HEK293 (cell line): ENCODE results near the gene ANKFN1.

Source experiments
- CTCF ChIA-PET: fragments of 350-600 bp; formaldehyde crosslinking; extraction: SDS; loops from one replicate; lab custom pipeline; 2021; ENCODE audit warnings: antibody characterized with exemption; lab: Yijun Ruan, JAX
- POLR2A ChIA-PET: fragments of 300-600 bp; formaldehyde crosslinking; extraction: SDS; loops from one replicate; lab custom pipeline; 2020; ENCODE audit warnings: antibody characterized with exemption, inconsistent platforms; lab: Yijun Ruan, JAX
- H3K27ac ChIP-seq: fragments of 200-500 bp; sonication (Bioruptor generic); 2 replicates; pipeline ENCODE4 v1.5.1; 2014; ENCODE audit warnings: low read depth, low read length, control low read depth, inconsistent platforms; ENCODE audit errors: extremely low read depth
- H3K36me3 ChIP-seq, 2 experiments: fragments of 200-500 bp in 1 of 2; sonication (Bioruptor generic) in 1 of 2; 1 replicate in 1 of 2; 2 replicates in 1 of 2; pipeline ENCODE4 v1.5.1; 2014 to 2017; ENCODE audit warnings: inconsistent platforms in 2 of 2, low read length in 2 of 2; ENCODE audit not compliant: control insufficient read depth in 2 of 2, insufficient read depth in 1 of 2
- H3K4me1 ChIP-seq: fragments of 200-500 bp; sonication (Bioruptor generic); 2 replicates; pipeline ENCODE4 v1.5.1; 2014; ENCODE audit warnings: mild to moderate bottlenecking, low read length, inconsistent platforms; ENCODE audit not compliant: control insufficient read depth, insufficient read depth
- H3K4me3 ChIP-seq: 2 replicates; pipeline ENCODE4 v1.5.1; 2011; ENCODE audit warnings: low read depth, mild to moderate bottlenecking, control low read depth, low read length, moderate library complexity
- H3K9me3 ChIP-seq: fragments of 200-500 bp; sonication (Bioruptor generic); 2 replicates; pipeline ENCODE4 v1.5.1; 2014; ENCODE audit warnings: low read depth, low read length, inconsistent platforms; ENCODE audit not compliant: control insufficient read depth, insufficient read depth
- BCL6B ChIP-seq: fragments of 450-650 bp; formaldehyde crosslinking; IDR thresholded peaks from 2 replicates; pipeline ENCODE4 v1.5.1; 2017; ENCODE audit warnings: missing biosample characterization, missing genetic modification characterization
- GLIS1 ChIP-seq: fragments of 450-650 bp; formaldehyde crosslinking; IDR thresholded peaks from 2 replicates; pipeline ENCODE4 v1.5.1; 2016; ENCODE audit warnings: missing biosample characterization, missing genetic modification characterization
- HOXA7 ChIP-seq: sonication (generic); formaldehyde crosslinking; IDR thresholded peaks from 2 replicates; pipeline ENCODE4 v1.8.1; 2022; ENCODE audit warnings: missing genetic modification reagents, borderline replicate concordance
- SCRT1 ChIP-seq: fragments of 450-650 bp; formaldehyde crosslinking; IDR thresholded peaks from 2 replicates; pipeline ENCODE4 v1.5.1; 2016; ENCODE audit warnings: missing biosample characterization, missing genetic modification characterization, borderline replicate concordance
- ZNF10 ChIP-seq: fragments of 450-650 bp; formaldehyde crosslinking; IDR thresholded peaks from 2 replicates; pipeline ENCODE4 v1.5.1; 2017; ENCODE audit warnings: missing biosample characterization, missing genetic modification characterization
- ZNF148 ChIP-seq: fragments of 450-650 bp; formaldehyde crosslinking; IDR thresholded peaks from 2 replicates; pipeline ENCODE4 v1.5.0; 2017; ENCODE audit warnings: missing biosample characterization, missing genetic modification characterization, borderline replicate concordance
- ZNF19 ChIP-seq: fragments of 450-650 bp; formaldehyde crosslinking; IDR thresholded peaks from 2 replicates; pipeline ENCODE4; 2016; ENCODE audit warnings: missing biosample characterization, missing genetic modification characterization, low read depth
- ZNF223 ChIP-seq: fragments of 450-650 bp; formaldehyde crosslinking; IDR thresholded peaks from 2 replicates; pipeline ENCODE4 v1.5.1; 2016; ENCODE audit warnings: missing biosample characterization, missing genetic modification characterization
- ZNF23 ChIP-seq: fragments of 450-650 bp; formaldehyde crosslinking; IDR thresholded peaks from 2 replicates; pipeline ENCODE4 v1.5.1; 2016; ENCODE audit warnings: missing biosample characterization, missing genetic modification characterization, borderline replicate concordance
- ZNF239 ChIP-seq: fragments of 450-650 bp; formaldehyde crosslinking; IDR thresholded peaks from 2 replicates; pipeline ENCODE4 v1.5.1; 2016; ENCODE audit warnings: missing biosample characterization, missing genetic modification characterization
- ZNF302 ChIP-seq: fragments of 450-650 bp; formaldehyde crosslinking; IDR thresholded peaks from 2 replicates; pipeline ENCODE4 v1.5.1; 2016; ENCODE audit warnings: missing biosample characterization, missing genetic modification characterization, low read depth
- ZNF423 ChIP-seq: fragments of 450-650 bp; formaldehyde crosslinking; IDR thresholded peaks from 2 replicates; pipeline ENCODE4 v1.5.1; 2016; ENCODE audit warnings: missing biosample characterization, missing genetic modification characterization
- ZNF558 ChIP-seq: fragments of 450-650 bp; formaldehyde crosslinking; IDR thresholded peaks from 2 replicates; pipeline ENCODE4 v1.5.1; 2016; ENCODE audit warnings: missing biosample characterization, missing genetic modification characterization
- ZNF600 ChIP-seq: fragments of 450-650 bp; formaldehyde crosslinking; IDR thresholded peaks from 2 replicates; pipeline ENCODE4 v1.5.1; 2016; ENCODE audit warnings: missing biosample characterization, missing genetic modification characterization
- ZNF610 ChIP-seq: fragments of 450-650 bp; formaldehyde crosslinking; IDR thresholded peaks from 2 replicates; pipeline ENCODE4 v1.5.1; 2016; ENCODE audit warnings: missing biosample characterization, missing genetic modification characterization, borderline replicate concordance
- ZNF624 ChIP-seq: fragments of 450-650 bp; formaldehyde crosslinking; IDR thresholded peaks from 2 replicates; pipeline ENCODE4 v1.5.1; 2017; ENCODE audit warnings: missing biosample characterization, missing genetic modification characterization
- ZNF692 ChIP-seq: fragments of 450-650 bp; formaldehyde crosslinking; IDR thresholded peaks from 2 replicates; pipeline ENCODE4 v1.5.1; 2016; ENCODE audit warnings: missing biosample characterization, missing genetic modification characterization
- ZNF707 ChIP-seq: fragments of 450-650 bp; formaldehyde crosslinking; IDR thresholded peaks from 2 replicates; pipeline ENCODE4 v1.5.1; 2016; ENCODE audit warnings: missing biosample characterization, missing genetic modification characterization
- TF ChIP-seq, protein P1 (sequence below): fragments of 450-650 bp; formaldehyde crosslinking; IDR thresholded peaks from 2 replicates; pipeline ENCODE4 v1.5.1; 2016; ENCODE audit warnings: missing biosample characterization, missing genetic modification characterization
- TF ChIP-seq, protein P2 (sequence below): fragments of 450-650 bp; formaldehyde crosslinking; IDR thresholded peaks from 2 replicates; pipeline ENCODE4 v1.5.1; 2016; ENCODE audit warnings: missing biosample characterization, missing genetic modification characterization

Gene ANKFN1

DNA sequence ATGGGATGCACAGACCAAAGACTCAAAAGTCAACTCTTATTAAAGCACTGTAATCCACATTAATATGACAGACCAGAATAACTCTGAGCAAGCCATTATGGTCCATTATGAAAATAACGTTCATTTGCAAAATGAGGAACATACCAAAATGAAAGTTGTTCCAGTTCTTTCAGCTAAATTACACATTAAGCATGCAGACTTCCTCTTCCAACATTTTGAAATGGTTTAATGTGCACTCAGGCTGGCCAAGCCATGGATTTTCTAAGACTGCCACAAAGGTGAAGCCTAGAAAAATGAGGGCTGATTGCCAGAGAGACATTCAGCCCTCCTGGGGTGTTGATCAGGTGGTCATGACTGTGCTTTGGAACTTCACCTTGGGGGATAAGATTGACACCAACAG, 383.5 kb downstream of the ANKFN1 start (continued):
- TF ChIP-seq BCL6B (tag by site-specific recombination) (no peak), ZNF707 (tag by site-specific recombination) (no peak), ZNF239 (tag by site-specific recombination) (no peak), ZNF148 (tag by site-specific recombination) (no peak), ZNF423 (tag by site-specific recombination) (no peak), ZNF23 (no peak), ZNF610 (no peak), ZNF19 (no peak)

- no peaks in the 10 kb centered on the region for H3K4me1 ChIP-seq
- CTCF ChIA-PET: no interaction called here
- TF ChIP-seq ZNF148 (tag by site-specific recombination) (no peak), ZNF223 (no peak), GLIS1 (tag by site-specific recombination) (no peak), ZNF302 (tag by site-specific recombination) (no peak)
- TF ChIP-seq, protein P1, sequence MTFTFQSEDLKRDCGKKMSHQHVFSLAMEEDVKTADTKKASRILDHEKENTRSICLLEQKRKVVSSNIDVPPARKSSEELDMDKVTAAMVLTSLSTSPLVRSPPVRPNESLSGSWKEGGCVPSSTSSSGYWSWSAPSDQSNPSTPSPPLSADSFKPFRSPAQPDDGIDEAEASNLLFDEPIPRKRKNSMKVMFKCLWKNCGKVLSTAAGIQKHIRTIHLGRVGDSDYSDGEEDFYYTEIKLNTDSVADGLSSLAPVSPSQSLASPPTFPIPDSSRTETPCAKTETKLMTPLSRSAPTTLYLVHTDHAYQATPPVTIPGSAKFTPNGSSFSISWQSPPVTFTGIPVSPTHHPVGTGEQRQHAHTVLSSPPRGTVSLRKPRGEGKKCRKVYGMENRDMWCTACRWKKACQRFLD (tag by site-specific recombination): no peak
- TF ChIP-seq, all 188 proteins: peak for 0
- Histone ChIP-seq H3K36me3 (no peaks in the 10 kb centered on the region), H3K9me3 (no peaks in the 10 kb centered on the region), H3K4me3 (no peak overlapping the region), H3K27ac (no peak overlapping the region)
- POLR2A ChIA-PET: no interaction called here
These were observed 387.6 kb downstream of the ANKFN1 start for GRCh38 chr17:56540836-56541235.

DNA sequence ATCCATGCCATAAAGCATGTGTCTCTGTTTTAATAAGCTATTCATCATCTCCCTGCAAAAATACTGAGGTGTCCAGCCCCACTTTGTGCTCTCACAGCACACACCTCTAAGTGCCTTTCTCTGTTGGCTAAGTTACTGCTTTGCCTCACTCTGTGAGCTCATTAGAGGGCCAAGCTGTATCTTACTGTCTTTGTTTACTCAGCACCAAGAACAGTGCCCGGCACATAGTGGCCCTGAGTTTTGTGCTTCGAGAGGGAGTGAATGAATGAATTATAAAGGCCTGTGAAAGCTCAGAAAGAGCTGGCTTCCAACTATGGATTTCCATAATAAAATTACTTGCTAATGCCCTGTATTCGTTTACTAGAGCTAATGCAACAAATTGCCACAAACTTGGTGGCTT, 390.0 kb downstream of the ANKFN1 start:
- no peak for TF ChIP-seq ZNF600
- TF ChIP-seq, protein P2, sequence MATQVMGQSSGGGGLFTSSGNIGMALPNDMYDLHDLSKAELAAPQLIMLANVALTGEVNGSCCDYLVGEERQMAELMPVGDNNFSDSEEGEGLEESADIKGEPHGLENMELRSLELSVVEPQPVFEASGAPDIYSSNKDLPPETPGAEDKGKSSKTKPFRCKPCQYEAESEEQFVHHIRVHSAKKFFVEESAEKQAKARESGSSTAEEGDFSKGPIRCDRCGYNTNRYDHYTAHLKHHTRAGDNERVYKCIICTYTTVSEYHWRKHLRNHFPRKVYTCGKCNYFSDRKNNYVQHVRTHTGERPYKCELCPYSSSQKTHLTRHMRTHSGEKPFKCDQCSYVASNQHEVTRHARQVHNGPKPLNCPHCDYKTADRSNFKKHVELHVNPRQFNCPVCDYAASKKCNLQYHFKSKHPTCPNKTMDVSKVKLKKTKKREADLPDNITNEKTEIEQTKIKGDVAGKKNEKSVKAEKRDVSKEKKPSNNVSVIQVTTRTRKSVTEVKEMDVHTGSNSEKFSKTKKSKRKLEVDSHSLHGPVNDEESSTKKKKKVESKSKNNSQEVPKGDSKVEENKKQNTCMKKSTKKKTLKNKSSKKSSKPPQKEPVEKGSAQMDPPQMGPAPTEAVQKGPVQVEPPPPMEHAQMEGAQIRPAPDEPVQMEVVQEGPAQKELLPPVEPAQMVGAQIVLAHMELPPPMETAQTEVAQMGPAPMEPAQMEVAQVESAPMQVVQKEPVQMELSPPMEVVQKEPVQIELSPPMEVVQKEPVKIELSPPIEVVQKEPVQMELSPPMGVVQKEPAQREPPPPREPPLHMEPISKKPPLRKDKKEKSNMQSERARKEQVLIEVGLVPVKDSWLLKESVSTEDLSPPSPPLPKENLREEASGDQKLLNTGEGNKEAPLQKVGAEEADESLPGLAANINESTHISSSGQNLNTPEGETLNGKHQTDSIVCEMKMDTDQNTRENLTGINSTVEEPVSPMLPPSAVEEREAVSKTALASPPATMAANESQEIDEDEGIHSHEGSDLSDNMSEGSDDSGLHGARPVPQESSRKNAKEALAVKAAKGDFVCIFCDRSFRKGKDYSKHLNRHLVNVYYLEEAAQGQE (tag by site-specific recombination): peak; percentile 36; the same call in 1 of the 2 replicates
- TF ChIP-seq ZNF10 (tag by site-specific recombination): no peak
- TF ChIP-seq ZNF692: no peak
- no peak for TF ChIP-seq ZNF624
- TF ChIP-seq HOXA7 (CRISPR knock-in tag): no peak
- no peak for TF ChIP-seq ZNF558 (tag by site-specific recombination)
- no peak for TF ChIP-seq SCRT1 (tag by site-specific recombination)
- no peaks in the 10 kb centered on the region for H3K9me3 ChIP-seq
- CTCF ChIA-PET: interaction anchor here (0.6 to 1.3 kb wide), 3 partner anchors 43 to 173 kb away, joined by 3 to 6 read pairs (median 3); no protein-coding TSS in a partner anchor

More for the DNA sequence above, 390.0 kb downstream of the ANKFN1 start:
- Histone ChIP-seq H3K4me3 (no peak overlapping the region), H3K27ac (no peak overlapping the region), H3K4me1 (no peaks in the 10 kb centered on the region), H3K36me3 (no peaks in the 10 kb centered on the region)
- POLR2A ChIA-PET: interaction anchor here (0.7 kb wide), 1 partner anchor 596 kb away, joined by 3 read pairs; no protein-coding TSS in a partner anchor
